Type B pancreatic cell (in vitro differentiated cells): ENCODE results near the gene ITGB2. TPM values are rescaled to one million over a fixed set of nuclear protein-coding genes. Genes with fewer than 3 reads are reported as not detected.

ENCODE experiments used
- DNase-seq: peaks from one replicate; pipeline ENCODE4 v3.0.0; 2021; ENCODE audit warnings: mixed read lengths; ENCODE audit not compliant: unreplicated experiment; ENCODE audit errors: extremely low spot score
- H3K27ac Mint-ChIP-seq: 2 replicates; pipeline ENCODE4 v1.8.0; 2021; ENCODE audit warnings: mild to moderate bottlenecking, mixed read lengths
- H3K27me3 Mint-ChIP-seq: 2 replicates; pipeline ENCODE4 v1.8.0; 2021; ENCODE audit warnings: mixed read lengths
- H3K36me3 Mint-ChIP-seq: 2 replicates; pipeline ENCODE4 v1.8.0; 2021; ENCODE audit warnings: mixed read lengths
- H3K4me1 Mint-ChIP-seq: one replicate; pipeline ENCODE4 v1.8.0; 2021; ENCODE audit warnings: mixed read lengths; ENCODE audit not compliant: unreplicated experiment
- H3K4me3 Mint-ChIP-seq: 2 replicates; pipeline ENCODE4 v1.8.0; 2021; ENCODE audit warnings: mild to moderate bottlenecking, mixed read lengths
- H3K9me3 Mint-ChIP-seq: 2 replicates; pipeline ENCODE4 v1.8.0; 2021; ENCODE audit warnings: mixed read lengths
- total RNA-seq: library from RNA; stranded (reverse); gene quantifications from 2 replicates; pipeline ENCODE4 v1.2.1, GENCODE V29; 2021; ENCODE audit warnings: low replicate concordance
- TF ChIP-seq, protein P1 (sequence below): fragments of 200-600 bp; sonication (generic); conservative IDR thresholded peaks from 2 replicates; pipeline ENCODE4 v1.5.0; 2021; ENCODE audit warnings: antibody characterized with exemption, mild to moderate bottlenecking

The ITGB2 gene
- total RNA-seq, 1 donor from 2014 or later: 0.80 TPM

DNA sequence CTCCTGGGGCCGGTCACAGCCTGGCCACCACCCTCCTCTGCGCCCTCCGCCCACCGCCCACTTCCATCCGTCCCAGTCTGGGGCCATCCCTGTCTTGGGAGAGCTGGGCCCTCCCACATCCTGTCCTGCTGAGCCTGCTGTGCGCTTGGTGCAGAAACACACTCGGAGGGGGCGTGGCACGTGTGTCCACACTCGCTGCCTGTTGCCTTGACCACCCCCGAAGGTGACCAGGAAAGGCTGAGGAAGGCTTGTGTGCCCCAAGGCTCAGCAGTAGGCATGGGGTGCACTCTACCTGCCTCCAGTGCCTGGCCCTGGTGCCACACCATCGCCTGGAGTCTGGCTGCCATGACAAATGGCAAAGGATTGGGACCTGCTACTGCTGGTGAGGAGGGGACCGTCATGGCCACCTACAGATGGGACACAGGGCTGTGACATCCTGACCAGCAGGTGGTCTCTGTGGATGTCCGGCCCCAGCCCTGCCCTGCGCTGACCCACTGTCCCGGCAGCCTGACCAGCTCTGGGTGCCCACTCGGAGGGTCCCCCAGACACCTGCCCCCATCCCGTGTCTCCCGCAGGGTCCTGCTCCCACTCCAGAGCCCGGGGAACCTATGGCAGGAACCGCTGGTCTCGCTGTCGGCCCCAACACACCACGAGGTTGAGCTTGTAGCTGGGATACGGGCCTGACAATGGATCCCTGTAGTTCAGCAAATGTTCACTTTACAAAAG is 24.0 kb downstream of the ITGB2 start:
- DNase-seq: no peak
- H3K27me3 Mint-ChIP-seq: peaks cover 12% of the 10 kb centered on the region
- H3K4me1 Mint-ChIP-seq: peaks cover 4% of the 10 kb centered on the region
- no peaks in the 10 kb centered on the region for H3K9me3 Mint-ChIP-seq
- TF ChIP-seq, protein P1, sequence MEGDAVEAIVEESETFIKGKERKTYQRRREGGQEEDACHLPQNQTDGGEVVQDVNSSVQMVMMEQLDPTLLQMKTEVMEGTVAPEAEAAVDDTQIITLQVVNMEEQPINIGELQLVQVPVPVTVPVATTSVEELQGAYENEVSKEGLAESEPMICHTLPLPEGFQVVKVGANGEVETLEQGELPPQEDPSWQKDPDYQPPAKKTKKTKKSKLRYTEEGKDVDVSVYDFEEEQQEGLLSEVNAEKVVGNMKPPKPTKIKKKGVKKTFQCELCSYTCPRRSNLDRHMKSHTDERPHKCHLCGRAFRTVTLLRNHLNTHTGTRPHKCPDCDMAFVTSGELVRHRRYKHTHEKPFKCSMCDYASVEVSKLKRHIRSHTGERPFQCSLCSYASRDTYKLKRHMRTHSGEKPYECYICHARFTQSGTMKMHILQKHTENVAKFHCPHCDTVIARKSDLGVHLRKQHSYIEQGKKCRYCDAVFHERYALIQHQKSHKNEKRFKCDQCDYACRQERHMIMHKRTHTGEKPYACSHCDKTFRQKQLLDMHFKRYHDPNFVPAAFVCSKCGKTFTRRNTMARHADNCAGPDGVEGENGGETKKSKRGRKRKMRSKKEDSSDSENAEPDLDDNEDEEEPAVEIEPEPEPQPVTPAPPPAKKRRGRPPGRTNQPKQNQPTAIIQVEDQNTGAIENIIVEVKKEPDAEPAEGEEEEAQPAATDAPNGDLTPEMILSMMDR: no peak
- H3K4me3 Mint-ChIP-seq: no peak overlapping the region
- no peaks in the 10 kb centered on the region for H3K36me3 Mint-ChIP-seq
- no peak overlapping the region for H3K27ac Mint-ChIP-seq

GRCh38 chr21:44895859-44896258 is 24.8 kb downstream of the ITGB2 start:
- no peak overlapping the region for H3K27ac Mint-ChIP-seq
- peaks cover 4% of the 10 kb centered on the region for H3K4me1 Mint-ChIP-seq

DNA sequence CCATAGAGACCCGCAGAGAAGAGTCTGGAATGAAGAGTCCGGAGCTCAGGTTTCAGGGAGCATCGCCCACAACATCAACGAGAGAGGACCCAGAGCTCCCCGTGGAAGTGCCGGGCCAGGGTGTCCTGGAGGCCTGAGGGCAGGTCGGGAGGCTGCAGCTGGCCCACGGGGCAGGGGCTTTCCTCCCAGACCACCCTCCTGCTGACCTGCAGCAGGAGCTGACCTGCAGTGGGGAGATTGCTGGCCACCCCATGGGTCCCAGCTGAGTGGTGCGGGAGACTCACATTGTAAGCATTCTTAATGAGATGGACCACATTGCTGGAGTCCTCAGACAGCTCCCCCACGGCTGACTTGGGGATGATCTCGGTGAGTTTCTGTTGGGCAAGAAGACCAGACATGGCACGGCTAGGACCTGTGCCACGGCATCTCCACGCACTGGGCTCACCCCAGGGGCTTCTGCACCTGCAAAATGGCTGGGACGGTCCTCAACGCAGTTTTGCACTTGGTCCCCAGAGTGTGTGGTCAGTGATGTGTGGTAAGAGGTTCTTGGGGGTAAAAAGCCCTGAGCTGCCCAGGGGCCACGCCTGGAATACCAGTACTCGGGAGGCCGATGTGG is 25.9 kb downstream of the ITGB2 start:
- H3K4me1 Mint-ChIP-seq: peaks cover 4% of the 10 kb centered on the region
- H3K9me3 Mint-ChIP-seq: no peaks in the 10 kb centered on the region
- peaks cover 12% of the 10 kb centered on the region for H3K27me3 Mint-ChIP-seq
- no peak for DNase-seq
- TF ChIP-seq, protein P1: no peak
- H3K36me3 Mint-ChIP-seq: no peaks in the 10 kb centered on the region
- H3K27ac Mint-ChIP-seq: no peak overlapping the region
- H3K4me3 Mint-ChIP-seq: no peak overlapping the region

More at GRCh38 chr21:44895859-44896258, 24.8 kb downstream of the ITGB2 start:
- Mint-ChIP-seq H3K4me3 (no peak overlapping the region), H3K36me3 (no peaks in the 10 kb centered on the region), H3K27me3 (peaks cover 12% of the 10 kb centered on the region), H3K9me3 (no peaks in the 10 kb centered on the region)
- TF ChIP-seq, protein P1: no peak
- DNase-seq: no peak

GRCh38 chr21:44893948-44894656 is 26.6 kb downstream of the ITGB2 start:
- TF ChIP-seq, protein P1: no peak
- Mint-ChIP-seq H3K4me1 (peaks cover 4% of the 10 kb centered on the region), H3K27ac (no peak overlapping the region), H3K27me3 (peaks cover 12% of the 10 kb centered on the region), H3K9me3 (no peaks in the 10 kb centered on the region), H3K4me3 (no peak overlapping the region), H3K36me3 (no peaks in the 10 kb centered on the region)
- DNase-seq: no peak

- Mint-ChIP-seq H3K4me3 (no peak overlapping the region), H3K4me1 (peaks cover under 1% of the 10 kb centered on the region), H3K36me3 (no peaks in the 10 kb centered on the region), H3K27ac (no peak overlapping the region), H3K27me3 (peaks cover 9% of the 10 kb centered on the region), H3K9me3 (no peaks in the 10 kb centered on the region)
- TF ChIP-seq, protein P1: no peak
- no peak for DNase-seq
Observed at GRCh38 chr21:44893278-44893556, 27.5 kb downstream of the ITGB2 start.
